BJ (cell line): ENCODE data around the gene PPARGC1A. TPM values are rescaled to one million over a fixed set of nuclear protein-coding genes. Genes with fewer than 3 reads are reported as not detected.

Experiments used
- CTCF ChIA-PET: fragments of 350-600 bp; formaldehyde crosslinking; extraction: SDS; loops from one replicate; lab custom pipeline; 2021; ENCODE audit warnings: antibody characterized with exemption, inconsistent platforms; lab: Yijun Ruan, JAX
- POLR2A ChIA-PET: fragments of 300-600 bp; sonication (Branson Sonifier 250); formaldehyde crosslinking; extraction: SDS; loops from one replicate; lab custom pipeline; 2021; ENCODE audit warnings: antibody characterized with exemption; lab: Charles Lee
- DNase-seq: peaks from one replicate; pipeline ENCODE4 v3.0.0-alpha.2; 2011; ENCODE audit warnings: low read depth
- H3K27me3 ChIP-seq: 2 replicates; pipeline ENCODE4 v1.6.0; 2011; ENCODE audit warnings: low read length; ENCODE audit not compliant: control insufficient read depth, insufficient read depth
- H3K36me3 ChIP-seq: 2 replicates; pipeline ENCODE4 v1.5.1; 2011; ENCODE audit warnings: low read length; ENCODE audit not compliant: control insufficient read depth, insufficient read depth
- H3K4me3 ChIP-seq: 2 replicates; pipeline ENCODE4 v1.5.1; 2011; ENCODE audit warnings: low read depth, mild to moderate bottlenecking, control low read depth, low read length
- polyA plus RNA-seq: library from polyadenylated mRNA; depleted of rRNA; stranded (reverse); fragments of >200 nt; gene quantifications from 2 replicates; pipeline ENCODE4 v1.2.3, GENCODE V29; 2011
- TF ChIP-seq, protein P1 (sequence below): IDR thresholded peaks from 2 replicates; pipeline ENCODE4 v1.5.1; 2011; ENCODE audit warnings: low read depth, mild to moderate bottlenecking, control low read depth, inconsistent platforms, low read length, moderate library complexity; ENCODE audit not compliant: insufficient read depth

The PPARGC1A gene
- polyA plus RNA-seq, 1 experiment, result 0.11 TPM

DNA sequence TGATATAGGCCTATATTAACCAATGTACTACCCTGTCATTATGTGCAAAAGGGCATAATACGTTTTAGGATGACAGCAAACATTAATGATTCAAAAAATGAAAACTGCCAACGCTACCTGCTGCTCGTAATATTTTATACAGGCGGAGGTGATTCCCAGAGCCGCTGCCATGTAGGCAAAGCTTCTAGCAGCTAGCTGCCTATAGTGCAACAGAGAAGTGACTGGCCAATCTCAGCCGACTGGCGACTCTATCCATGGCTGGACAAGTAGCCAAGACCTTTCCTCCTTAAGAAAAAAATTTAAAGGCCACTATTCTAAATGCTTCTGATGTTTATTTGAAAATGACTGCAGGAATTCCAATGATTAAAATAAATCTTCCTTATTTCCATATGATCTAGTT lies 1.9 kb downstream of the PPARGC1A start:
- H3K36me3 ChIP-seq, result no peaks in the 10 kb centered on the region
- CTCF ChIA-PET, result interaction anchor here (1.3 to 2.3 kb wide), 2 partner anchors 30 to 530 kb away, joined by 4 to 5 read pairs; no protein-coding TSS in a partner anchor
- no peaks in the 10 kb centered on the region for H3K27me3 ChIP-seq
- TF ChIP-seq, protein P1, sequence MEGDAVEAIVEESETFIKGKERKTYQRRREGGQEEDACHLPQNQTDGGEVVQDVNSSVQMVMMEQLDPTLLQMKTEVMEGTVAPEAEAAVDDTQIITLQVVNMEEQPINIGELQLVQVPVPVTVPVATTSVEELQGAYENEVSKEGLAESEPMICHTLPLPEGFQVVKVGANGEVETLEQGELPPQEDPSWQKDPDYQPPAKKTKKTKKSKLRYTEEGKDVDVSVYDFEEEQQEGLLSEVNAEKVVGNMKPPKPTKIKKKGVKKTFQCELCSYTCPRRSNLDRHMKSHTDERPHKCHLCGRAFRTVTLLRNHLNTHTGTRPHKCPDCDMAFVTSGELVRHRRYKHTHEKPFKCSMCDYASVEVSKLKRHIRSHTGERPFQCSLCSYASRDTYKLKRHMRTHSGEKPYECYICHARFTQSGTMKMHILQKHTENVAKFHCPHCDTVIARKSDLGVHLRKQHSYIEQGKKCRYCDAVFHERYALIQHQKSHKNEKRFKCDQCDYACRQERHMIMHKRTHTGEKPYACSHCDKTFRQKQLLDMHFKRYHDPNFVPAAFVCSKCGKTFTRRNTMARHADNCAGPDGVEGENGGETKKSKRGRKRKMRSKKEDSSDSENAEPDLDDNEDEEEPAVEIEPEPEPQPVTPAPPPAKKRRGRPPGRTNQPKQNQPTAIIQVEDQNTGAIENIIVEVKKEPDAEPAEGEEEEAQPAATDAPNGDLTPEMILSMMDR, result no peak
- POLR2A ChIA-PET, result no interaction called here
- DNase-seq, result no peak
- no peak overlapping the region for H3K4me3 ChIP-seq

DNA sequence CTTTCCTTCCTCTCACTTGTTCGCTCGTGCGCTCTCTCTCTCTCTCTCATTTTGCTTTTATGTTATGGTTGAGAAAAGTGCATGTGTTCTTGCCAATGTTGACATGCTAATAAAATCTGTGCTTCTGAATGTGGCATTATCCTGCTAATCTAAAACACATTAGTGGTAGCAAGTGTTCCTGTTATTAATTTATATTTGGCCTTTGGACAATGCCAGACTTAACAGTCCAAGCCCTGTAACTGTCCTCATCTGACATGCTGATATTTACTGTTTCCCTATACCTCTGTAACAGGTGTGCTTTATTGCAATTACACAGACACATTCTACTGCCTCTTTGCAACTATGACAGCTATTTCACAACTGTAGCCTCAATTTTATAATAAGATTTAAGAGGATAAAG lies 2.7 kb downstream of the PPARGC1A start:
- no peak for DNase-seq
- TF ChIP-seq, protein P1, result no peak
- Histone ChIP-seq H3K4me3 (no peak overlapping the region), H3K36me3 (no peaks in the 10 kb centered on the region), H3K27me3 (no peaks in the 10 kb centered on the region)
- POLR2A ChIA-PET, result no interaction called here
- CTCF ChIA-PET, result interaction anchor here (2.3 kb wide), 1 partner anchor 531 kb away, joined by 5 read pairs; no protein-coding TSS in a partner anchor

DNA sequence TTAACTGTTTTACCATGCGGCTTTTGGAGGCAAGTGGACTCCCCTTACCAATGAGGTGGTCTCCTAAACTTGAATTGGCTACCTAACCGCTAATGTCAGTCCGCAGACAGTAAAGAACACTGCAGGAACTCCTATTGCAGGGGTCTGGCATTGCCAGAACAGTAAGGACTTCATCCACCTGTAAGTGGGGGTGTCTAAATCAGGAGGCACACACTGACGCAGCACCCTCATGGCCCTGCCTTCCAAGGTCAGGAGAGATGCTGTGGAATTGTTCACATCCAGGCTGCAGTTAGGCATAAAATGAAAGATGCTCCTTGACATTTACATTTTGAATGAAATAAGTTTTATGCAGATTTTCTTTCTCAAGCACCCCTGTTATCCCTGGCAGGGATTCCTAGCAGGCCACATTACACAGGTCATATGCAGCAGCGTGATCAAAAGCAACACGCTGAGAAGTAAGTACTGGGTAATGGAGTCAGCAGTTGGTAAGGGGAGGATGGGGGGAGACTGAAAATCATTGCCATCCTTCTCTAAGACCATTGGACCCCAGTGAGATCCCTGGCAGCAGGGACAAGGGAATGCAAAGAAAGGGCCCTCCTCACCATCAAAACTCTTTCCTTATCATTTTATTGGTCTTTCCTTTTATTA lies 3.8 kb downstream of the PPARGC1A start:
- H3K4me3 ChIP-seq, result no peak overlapping the region
- no peaks in the 10 kb centered on the region for H3K36me3 ChIP-seq
- DNase-seq, result no peak
- no peaks in the 10 kb centered on the region for H3K27me3 ChIP-seq
- TF ChIP-seq, protein P1, result no peak
- CTCF ChIA-PET, result no interaction called here
- POLR2A ChIA-PET, result no interaction called here

DNA sequence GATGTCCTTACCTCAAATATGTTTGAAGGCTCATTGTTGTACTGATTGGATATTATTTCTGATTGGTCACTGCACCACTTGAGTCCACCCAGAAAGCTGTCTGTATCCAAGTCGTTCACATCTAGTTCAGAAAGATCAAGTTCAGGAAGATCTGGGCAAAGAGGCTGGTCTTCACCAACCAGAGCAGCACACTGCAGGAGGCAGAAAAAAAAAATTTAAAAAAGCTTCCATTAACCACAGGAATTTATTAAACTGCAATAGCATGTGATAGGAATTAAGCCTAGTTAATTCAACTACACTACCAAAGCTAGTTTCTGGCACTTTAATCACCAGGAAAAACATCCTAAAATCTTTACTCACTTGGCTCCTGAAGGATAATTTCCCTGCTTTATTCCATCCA lies 5.1 kb downstream of the PPARGC1A start:
- ChIA-PET POLR2A (no interaction called here), CTCF (no interaction called here)
- DNase-seq, result no peak
- TF ChIP-seq, protein P1, result no peak
- no peak overlapping the region for H3K4me3 ChIP-seq
- H3K27me3 ChIP-seq, result no peaks in the 10 kb centered on the region
- H3K36me3 ChIP-seq, result no peaks in the 10 kb centered on the region

DNA sequence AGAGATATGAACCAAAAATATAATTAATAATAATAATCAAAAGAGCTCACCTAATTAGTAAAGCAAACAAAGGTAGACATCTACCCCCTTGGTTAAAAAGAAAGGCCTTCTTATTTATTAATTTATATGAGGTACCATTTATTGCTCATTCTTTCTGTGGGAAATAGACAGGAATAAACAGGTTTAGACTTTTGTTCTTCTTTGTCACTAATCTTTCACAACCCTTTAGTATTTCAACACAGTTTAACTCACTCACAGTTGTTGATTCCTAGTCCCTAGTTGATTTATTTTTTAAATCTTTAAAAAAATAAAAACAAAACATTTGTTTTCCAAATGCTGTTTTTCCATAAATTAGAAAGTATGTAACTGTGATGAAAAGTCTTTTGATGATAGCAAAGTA lies 5.6 kb downstream of the PPARGC1A start:
- Histone ChIP-seq H3K36me3 (no peaks in the 10 kb centered on the region), H3K4me3 (no peak overlapping the region), H3K27me3 (no peaks in the 10 kb centered on the region)
- CTCF ChIA-PET, result interaction anchor here (0.7 kb wide), 1 partner anchor 1048 kb away, joined by 3 read pairs; no protein-coding TSS in a partner anchor
- TF ChIP-seq, protein P1, result no peak
- POLR2A ChIA-PET, result no interaction called here
- DNase-seq, result no peak
